SK-N-SH treated with all-trans-retinoic acid at 6 μM for 48 hours (cell line): Measurements from ENCODE around the gene WASF1.

ENCODE experiments used
- CREB5 ChIP-seq: fragments of 250-450 bp; sonication (Bioruptor Pico); IDR thresholded peaks from 2 replicates; pipeline ENCODE4 v1.5.1; 2020; ENCODE audit warnings: low read depth, mild to moderate bottlenecking, moderate library complexity
- RARB ChIP-seq: fragments of 250-450 bp; sonication (Bioruptor Pico); IDR thresholded peaks from 2 replicates; pipeline ENCODE4 v1.8.0; 2021; ENCODE audit warnings: mild to moderate bottlenecking, moderate library complexity
- TCF4 ChIP-seq: fragments of 250-450 bp; sonication (Bioruptor Pico); IDR thresholded peaks from 2 replicates; pipeline ENCODE4 v1.8.0; 2021; ENCODE audit warnings: mild to moderate bottlenecking, moderate library complexity, borderline replicate concordance
- ZFP30 ChIP-seq: fragments of 450-650 bp; formaldehyde crosslinking; IDR thresholded peaks from 2 replicates; pipeline ENCODE4 v1.5.0; 2022; ENCODE audit warnings: mild to moderate bottlenecking, moderate library complexity
- ZNF70 ChIP-seq: fragments of 450-650 bp; formaldehyde crosslinking; IDR thresholded peaks from 2 replicates; pipeline ENCODE4 v1.5.0; 2020; ENCODE audit warnings: mild to moderate bottlenecking, moderate library complexity

GRCh38 chr6:110067837-110068591 lies 111.5 kb downstream of the WASF1 start:
- TF ChIP-seq ZFP30 (CRISPR knock-in tag) (no peak), RARB (CRISPR knock-in tag) (no peak), CREB5 (no peak), TCF4 (CRISPR knock-in tag) (no peak), ZNF70 (CRISPR knock-in tag) (no peak)
